ENCODE results near the gene UBE2C. TPM values are rescaled to one million over a fixed set of nuclear protein-coding genes. Genes with fewer than 3 reads are reported as not detected.
A peak's percentile ranks its signal among the peaks of the same experiment; 100 is the strongest.

UBE2C gene
- total RNA-seq, 1 experiment from 2014 or later, result 205 TPM

DNA sequence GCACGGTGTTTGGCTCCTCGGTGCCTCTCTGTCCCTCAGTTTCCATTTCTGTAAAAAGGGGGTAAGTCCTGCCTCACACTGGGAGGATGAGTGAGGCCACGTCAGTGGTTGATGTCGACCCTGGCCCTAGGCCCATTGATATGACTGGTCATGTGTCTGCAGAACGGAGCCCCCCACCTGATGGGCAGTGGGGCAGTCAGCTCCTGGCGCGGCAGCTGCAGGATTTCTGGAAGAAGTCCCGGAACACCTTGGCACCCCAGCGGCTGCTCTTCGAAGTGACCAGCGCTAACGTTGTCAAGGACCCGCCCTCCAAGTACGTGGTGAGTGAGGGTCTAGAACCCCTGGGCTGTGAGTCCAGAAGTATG, 22.3 kb downstream of the UBE2C start:
- Histone ChIP-seq H3K9me3 (ENCODE audit: control insufficient read depth in 1 of 2, insufficient read depth in 1 of 2, low read depth in 1 of 2, low read length in 2 of 2) (no peaks in the 10 kb centered on the region), H3K4me1 (ENCODE audit: control insufficient read depth in 1 of 2, insufficient read depth in 2 of 2, low read length in 2 of 2) (peaks cover 26 to 35% of the 10 kb centered on the region in 2 experiments), H3K9me2 (ENCODE audit: insufficient read depth) (no peaks in the 10 kb centered on the region), H4K20me1 (ENCODE audit: insufficient read depth) (no peaks in the 10 kb centered on the region), H3K79me2 (ENCODE audit: insufficient read depth, low read length) (no peaks in the 10 kb centered on the region), H3K36me3 (ENCODE audit: control insufficient read depth in 1 of 2, insufficient read depth in 2 of 2, low read length in 2 of 2) (no peaks in the 10 kb centered on the region), H3K27ac (ENCODE audit: low read depth, low read length) (no peak overlapping the region), H3K4me3 (replicated peaks in 1 of 2; ENCODE audit: low read depth in 1 of 2, low read length in 2 of 2) (peak overlapping the region; percentile 65 to 74; a peak in 2 of 4 replicates), H3K9ac (ENCODE audit: low read length) (peak overlapping the region; percentile 66; the same call in 1 of the 2 replicates), H2AFZ (ENCODE audit: low read depth, low read length, poor library complexity, severe bottlenecking) (no peak overlapping the region), H3K27me3 (ENCODE audit: insufficient read depth, low read length) (no peaks in the 10 kb centered on the region), H3K4me2 (ENCODE audit: low read length) (peak overlapping the region; percentile 90)
- POLR2A ChIA-PET, result no interaction called here
- no peak for DNase-seq (ENCODE audit: low read depth, low spot score)
- RAD21 ChIA-PET (ENCODE audit: low non-redundant PET in 1 of 2, low total read pairs in 2 of 2, uncharacterized antibody in 2 of 2, unreplicated experiment in 2 of 2), result no interaction called here
- CTCF ChIA-PET, result no interaction called here
- TF ChIP-seq CEBPB (IDR thresholded peaks at IDR 0.05; ENCODE audit: low read depth), result no peak
- TF ChIP-seq EGR1 (IDR thresholded peaks at IDR 0.05; ENCODE audit: low read depth), result no peak
- intact Hi-C loops (cut with micrococcal nuclease), result loop anchor here (10.0 kb wide), 1 partner anchor 100 kb away; the partner anchor contains the start of gene PCIF1
- no TSS peak for BruUV-seq (replicated peaks)
- no peak for ATAC-seq

DNA sequence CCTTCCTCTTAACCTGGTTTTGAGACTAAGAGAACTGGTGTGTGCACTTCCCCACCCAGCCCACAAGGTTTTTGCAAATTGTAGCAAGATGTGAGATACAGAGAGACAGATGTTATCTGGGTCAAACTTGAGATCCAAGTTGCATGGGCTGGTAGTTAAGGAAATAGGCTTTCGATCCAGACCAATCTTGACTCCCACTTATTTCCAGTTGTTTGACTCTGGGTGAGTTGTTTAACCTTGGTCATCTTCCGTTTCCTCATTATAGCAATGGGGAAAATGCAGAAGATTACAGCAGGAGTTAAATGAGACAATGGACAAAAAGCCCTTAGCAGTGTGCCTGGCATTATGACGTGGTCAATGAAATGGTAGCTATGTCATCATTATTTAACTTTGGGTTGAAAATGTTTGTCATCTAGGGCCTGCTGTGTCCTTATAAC, 22.9 kb downstream of the UBE2C start:
- TF ChIP-seq, protein P1, sequence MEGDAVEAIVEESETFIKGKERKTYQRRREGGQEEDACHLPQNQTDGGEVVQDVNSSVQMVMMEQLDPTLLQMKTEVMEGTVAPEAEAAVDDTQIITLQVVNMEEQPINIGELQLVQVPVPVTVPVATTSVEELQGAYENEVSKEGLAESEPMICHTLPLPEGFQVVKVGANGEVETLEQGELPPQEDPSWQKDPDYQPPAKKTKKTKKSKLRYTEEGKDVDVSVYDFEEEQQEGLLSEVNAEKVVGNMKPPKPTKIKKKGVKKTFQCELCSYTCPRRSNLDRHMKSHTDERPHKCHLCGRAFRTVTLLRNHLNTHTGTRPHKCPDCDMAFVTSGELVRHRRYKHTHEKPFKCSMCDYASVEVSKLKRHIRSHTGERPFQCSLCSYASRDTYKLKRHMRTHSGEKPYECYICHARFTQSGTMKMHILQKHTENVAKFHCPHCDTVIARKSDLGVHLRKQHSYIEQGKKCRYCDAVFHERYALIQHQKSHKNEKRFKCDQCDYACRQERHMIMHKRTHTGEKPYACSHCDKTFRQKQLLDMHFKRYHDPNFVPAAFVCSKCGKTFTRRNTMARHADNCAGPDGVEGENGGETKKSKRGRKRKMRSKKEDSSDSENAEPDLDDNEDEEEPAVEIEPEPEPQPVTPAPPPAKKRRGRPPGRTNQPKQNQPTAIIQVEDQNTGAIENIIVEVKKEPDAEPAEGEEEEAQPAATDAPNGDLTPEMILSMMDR (IDR thresholded peaks at IDR 0.05 in 2 of 3, conservative IDR thresholded peaks at IDR 0.05 in 1 of 3; ENCODE audit: borderline replicate concordance in 1 of 3, insufficient read depth in 1 of 3, low read depth in 2 of 3, low read length in 2 of 3), result 0 out of 6 replicates have a peak, but pooled peaks of 1 of the 3 experiments have one; percentile 7
- TF ChIP-seq EGR1 (IDR thresholded peaks at IDR 0.05; ENCODE audit: low read depth) (no peak), POLR2AphosphoS5 (IDR thresholded peaks at IDR 0.05; ENCODE audit: low read depth, low read length) (no peak), SIN3A (IDR thresholded peaks at IDR 0.05; ENCODE audit: low read depth) (no peak)
- intact Hi-C loops (cut with micrococcal nuclease), result loop anchor here (10.0 kb wide), 1 partner anchor 99 kb away; the partner anchor contains the start of gene PCIF1
- H3K36me3 ChIP-seq (ENCODE audit: control insufficient read depth in 1 of 2, insufficient read depth in 2 of 2, low read length in 2 of 2), result no peaks in the 10 kb centered on the region
- H2AFZ ChIP-seq (ENCODE audit: low read depth, low read length, poor library complexity, severe bottlenecking), result no peak overlapping the region
- ATAC-seq (no peak), DNase-seq (ENCODE audit: low read depth, low spot score) (no peak)
- H3K9me3 ChIP-seq (ENCODE audit: control insufficient read depth in 1 of 2, insufficient read depth in 1 of 2, low read depth in 1 of 2, low read length in 2 of 2), result no peaks in the 10 kb centered on the region
- H3K4me3 ChIP-seq (replicated peaks in 1 of 2; ENCODE audit: low read depth in 1 of 2, low read length in 2 of 2), result no peak overlapping the region
- H3K9me2 ChIP-seq (ENCODE audit: insufficient read depth), result no peaks in the 10 kb centered on the region
- RAD21 ChIA-PET (ENCODE audit: low non-redundant PET in 1 of 2, low total read pairs in 2 of 2, uncharacterized antibody in 2 of 2, unreplicated experiment in 2 of 2), result no interaction called here
- no peaks in the 10 kb centered on the region for H3K79me2 ChIP-seq (ENCODE audit: insufficient read depth, low read length)
- no peak overlapping the region for H3K27ac ChIP-seq (ENCODE audit: low read depth, low read length)
- H3K9ac ChIP-seq (ENCODE audit: low read length), result no peak overlapping the region; the same call in 1 of the 2 replicates
- H3K4me1 ChIP-seq (ENCODE audit: control insufficient read depth in 1 of 2, insufficient read depth in 2 of 2, low read length in 2 of 2), result peaks cover 26 to 35% of the 10 kb centered on the region in 2 experiments
- no TSS peak for BruUV-seq (replicated peaks)
- POLR2A ChIA-PET, result no interaction called here
- H4K20me1 ChIP-seq (ENCODE audit: insufficient read depth), result no peaks in the 10 kb centered on the region
- H3K27me3 ChIP-seq (ENCODE audit: insufficient read depth, low read length), result no peaks in the 10 kb centered on the region
- CTCF ChIA-PET, result no interaction called here
- peak overlapping the region; percentile 90 for H3K4me2 ChIP-seq (ENCODE audit: low read length)

Data from HCT116 (cell line).